ENCODE results near the gene NLRP14.

Gene NLRP14, protein sequence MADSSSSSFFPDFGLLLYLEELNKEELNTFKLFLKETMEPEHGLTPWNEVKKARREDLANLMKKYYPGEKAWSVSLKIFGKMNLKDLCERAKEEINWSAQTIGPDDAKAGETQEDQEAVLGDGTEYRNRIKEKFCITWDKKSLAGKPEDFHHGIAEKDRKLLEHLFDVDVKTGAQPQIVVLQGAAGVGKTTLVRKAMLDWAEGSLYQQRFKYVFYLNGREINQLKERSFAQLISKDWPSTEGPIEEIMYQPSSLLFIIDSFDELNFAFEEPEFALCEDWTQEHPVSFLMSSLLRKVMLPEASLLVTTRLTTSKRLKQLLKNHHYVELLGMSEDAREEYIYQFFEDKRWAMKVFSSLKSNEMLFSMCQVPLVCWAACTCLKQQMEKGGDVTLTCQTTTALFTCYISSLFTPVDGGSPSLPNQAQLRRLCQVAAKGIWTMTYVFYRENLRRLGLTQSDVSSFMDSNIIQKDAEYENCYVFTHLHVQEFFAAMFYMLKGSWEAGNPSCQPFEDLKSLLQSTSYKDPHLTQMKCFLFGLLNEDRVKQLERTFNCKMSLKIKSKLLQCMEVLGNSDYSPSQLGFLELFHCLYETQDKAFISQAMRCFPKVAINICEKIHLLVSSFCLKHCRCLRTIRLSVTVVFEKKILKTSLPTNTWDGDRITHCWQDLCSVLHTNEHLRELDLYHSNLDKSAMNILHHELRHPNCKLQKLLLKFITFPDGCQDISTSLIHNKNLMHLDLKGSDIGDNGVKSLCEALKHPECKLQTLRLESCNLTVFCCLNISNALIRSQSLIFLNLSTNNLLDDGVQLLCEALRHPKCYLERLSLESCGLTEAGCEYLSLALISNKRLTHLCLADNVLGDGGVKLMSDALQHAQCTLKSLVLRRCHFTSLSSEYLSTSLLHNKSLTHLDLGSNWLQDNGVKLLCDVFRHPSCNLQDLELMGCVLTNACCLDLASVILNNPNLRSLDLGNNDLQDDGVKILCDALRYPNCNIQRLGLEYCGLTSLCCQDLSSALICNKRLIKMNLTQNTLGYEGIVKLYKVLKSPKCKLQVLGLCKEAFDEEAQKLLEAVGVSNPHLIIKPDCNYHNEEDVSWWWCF

DNA sequence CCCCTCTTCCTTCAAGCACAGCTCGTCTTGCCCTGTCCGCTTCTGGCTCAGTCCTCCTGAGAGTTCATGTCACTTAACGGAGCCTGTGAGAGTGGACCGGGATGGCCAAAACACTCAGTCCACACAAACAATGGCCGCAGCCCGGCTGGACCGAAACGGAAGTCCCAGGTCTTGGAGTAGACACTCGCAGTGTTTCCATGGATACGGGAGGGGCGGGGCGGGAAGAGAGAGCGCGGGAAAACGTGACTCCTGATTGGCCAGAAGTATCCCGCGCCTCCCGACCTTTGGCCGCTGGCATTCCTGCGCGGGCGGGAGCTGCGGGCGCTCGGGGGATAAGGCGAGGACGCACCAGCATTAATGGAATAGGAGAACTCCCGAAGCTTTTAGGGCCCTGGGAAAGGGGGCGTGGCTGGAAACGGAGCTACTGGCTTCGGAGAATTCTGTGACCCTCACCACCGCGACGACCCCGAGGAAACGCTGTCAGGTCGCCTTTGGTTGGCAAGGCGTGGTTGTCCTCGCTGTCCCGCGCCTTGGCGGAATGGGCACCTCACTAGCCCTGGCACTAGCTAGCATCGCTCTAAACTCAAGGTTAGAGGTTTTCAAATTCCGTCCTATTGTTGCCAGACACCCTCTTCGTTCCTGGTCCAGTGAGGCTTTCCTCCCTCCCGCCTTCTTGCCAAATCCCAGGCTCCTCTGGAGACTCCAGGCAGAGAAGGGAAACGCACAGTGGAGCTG lies at the start of gene NLRP14, which contains the start of gene ZNF214:
NLRP14 (plus strand) TSS at position 297 of the 735 bp plus-strand sequence. CDS start 18,108 bp downstream, outside the sequence.
ZNF214 (minus strand) TSS at position 164 of the 735 bp plus-strand sequence. CDS start 17,511 bp downstream, outside the sequence.
- no peak for DNase-seq

DNA sequence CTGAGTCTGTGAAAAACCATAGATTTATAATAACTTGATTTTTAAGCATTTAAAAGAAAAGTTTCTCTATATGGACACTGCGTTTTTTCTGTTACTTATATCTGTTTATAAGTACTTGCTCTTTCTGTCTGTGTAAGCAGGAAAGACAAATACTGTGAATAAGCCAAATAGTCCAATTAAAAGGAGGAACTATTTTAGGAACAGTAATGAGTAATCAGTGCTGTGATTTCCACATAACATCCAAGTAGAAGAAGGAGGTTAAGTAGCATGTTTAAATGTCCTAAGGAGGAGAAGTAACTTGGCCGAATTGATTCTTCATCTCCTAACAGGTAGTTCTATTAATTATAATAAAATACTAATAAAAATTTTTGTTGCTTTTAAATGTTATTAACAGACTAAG lies 40.9 kb upstream of the NLRP14 start:
- no peak for DNase-seq

DNA sequence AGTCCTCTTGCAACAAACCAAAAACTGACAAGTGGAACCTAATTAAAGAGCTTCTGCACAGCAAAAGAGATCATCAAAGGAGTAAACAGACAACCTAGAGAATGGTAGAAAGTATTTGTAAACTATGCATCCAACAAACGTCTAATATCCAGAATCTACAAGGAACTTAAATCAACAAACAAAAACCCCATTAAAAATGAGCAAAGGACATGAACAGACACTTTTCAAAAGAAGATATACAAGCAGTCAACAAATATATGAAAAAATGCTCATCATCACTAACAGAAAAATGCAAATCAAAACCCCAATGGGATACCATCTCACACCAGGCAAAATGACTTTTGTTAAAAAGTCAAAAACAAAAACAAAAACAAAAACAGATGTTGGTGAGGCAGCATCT lies 33.8 kb upstream of the NLRP14 start:
- DNase-seq = no peak

DNA sequence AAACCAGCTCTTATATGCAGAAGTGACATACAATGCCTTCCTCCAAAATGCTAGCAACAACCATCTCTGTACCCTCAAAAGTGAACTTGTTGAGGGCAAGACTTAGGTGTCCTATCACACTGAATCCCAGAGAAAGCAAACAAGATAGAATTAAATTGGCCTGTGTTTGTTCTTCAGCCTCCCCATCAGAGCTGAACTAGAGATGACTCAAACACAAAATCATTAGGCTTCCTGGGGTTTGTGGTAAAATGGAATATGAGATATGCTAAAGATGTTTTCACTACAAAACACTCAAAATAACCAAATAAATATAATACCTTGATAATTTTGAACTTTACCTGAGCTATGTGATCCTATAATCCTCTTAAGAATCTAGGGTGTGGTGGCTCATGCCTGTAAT lies 31.8 kb upstream of the NLRP14 start:
- no peak for DNase-seq

DNA sequence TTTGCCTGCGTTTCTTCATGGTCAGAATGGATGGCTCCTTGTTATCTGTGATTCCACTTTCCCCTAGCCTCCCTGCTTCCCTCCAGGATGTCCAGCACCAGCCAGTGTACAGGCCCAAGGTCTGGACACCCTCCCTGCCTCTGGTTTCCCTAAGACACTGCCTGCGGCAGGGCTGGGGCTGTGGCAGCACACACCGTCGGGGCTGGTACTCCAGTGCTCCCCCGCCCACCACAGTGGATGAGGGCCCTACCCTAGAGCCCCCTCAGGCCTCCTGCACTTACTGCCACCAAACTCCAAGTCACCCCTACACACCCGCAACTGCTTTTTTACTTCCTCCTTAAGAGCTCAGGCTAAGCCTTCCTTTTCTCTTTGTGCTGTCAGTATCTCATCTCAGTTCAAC lies 29.1 kb upstream of the NLRP14 start:
- no peak for DNase-seq

DNA sequence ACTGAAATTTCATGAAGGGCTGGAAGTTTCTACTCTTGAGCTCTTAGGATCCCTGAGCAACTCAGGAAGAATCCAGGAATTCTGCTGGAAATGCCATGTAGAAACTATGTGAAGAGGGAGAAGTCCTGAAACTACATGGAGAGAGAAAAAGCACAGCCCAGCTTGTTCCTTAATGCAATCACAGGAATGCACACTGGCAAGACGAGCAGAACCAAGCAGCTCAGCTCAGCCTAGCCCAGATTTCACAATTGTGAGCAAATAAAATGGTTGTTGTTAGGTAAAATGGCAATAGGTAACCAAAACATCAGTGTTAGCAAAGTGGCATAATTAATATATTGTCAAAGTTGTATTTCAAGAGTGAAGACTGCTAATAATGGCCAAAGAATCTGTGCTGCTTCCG lies 28.3 kb upstream of the NLRP14 start:
- no peak for DNase-seq

DNA sequence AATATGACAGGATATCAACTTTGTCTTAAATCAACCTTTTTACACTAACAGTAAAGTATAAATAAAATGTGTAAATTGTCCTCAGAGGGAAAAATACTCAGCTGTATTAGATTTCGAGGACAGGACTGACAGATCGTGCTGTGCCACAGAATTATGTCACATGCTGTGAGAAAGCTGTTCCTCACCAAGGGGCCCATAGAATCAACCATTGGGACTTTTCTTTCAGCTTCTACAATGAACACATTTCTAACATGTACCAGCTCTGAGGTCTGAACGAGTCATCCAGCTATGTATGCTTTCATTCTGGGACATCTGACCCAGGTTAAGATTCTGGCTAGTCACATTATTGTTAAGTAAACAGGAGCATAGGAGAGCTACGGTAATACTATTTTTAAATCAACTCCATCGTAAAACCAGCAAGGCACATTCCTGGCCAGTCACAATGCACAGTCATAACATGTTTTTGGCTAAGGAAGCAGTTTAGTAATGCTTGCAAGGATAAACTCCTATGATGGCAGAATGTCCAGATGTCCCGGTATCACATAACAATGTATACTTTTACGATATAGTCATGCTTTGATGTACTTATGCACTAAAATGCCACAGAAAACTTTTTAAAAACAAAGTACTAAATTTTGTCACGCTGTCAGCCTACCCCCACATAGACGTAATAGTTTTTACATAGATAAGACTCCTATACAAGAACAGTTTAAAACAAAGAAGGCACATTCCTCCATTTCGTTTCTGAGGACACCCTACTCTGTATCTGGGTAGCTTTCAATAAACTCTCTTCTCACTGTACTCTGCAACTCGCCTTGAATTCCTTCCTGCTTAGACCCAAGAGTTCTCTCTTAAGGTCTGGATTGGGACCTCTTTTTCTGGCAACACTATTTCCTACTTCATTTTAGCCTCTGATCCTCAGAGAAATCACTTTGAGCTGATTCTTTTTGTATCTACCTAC lies 27.5 kb upstream of the NLRP14 start:
- DNase-seq = no peak

DNA sequence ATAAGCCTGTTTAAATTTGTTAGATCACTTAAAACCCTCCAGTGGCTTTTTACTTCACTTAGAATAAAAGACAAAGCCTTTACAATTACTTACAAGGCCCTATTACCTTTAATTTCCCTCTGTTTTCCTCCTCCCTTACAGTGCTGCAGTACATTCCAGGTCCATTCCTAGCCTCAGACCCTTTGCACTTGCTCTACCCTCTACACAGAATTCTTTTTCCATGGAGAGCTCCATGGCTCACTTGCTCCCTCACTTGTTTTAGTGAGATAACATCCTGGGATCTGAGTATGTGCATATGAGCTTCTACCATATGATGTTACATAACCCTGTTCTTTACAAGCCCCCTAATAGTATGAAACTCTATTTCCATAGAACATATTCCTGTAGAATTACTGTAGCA lies 24.6 kb upstream of the NLRP14 start:
- no peak for DNase-seq

DNA sequence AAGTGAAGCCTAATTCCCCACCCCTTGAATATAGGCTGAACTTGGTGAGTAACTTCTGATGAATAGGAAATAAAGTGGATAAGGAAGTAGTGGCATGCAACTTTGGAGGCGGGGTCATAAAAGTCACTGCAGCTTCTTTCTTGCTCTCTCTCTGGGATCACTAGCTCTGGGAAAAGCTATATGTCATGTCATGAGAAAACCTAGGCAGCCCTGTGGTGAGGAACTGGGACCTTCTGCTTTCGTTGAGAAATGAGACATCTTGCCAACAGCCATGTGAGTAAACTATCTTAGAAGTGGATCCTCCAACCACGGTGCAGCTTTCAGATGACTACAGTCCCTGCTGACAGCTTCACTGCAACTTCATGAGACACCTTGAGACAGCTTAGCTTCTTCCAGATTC lies 15.8 kb upstream of the NLRP14 start:
- no peak for DNase-seq

DNA sequence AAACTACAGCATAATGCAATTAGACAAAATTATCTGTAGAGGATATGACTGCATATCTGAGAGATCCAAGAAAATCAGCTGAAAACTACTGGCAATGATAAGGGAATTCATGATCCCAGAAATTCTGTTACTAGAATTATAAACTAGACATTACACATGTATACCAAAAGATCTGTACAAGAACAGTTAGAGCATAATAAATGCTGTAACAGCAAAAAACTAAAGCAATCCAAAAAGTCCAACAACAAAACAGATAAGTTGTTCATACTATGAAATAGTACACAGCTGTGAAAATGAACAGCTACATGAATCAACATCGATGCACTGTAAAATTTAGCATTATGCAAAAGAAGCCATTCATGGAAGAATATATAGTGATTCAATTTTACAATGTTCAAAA lies 6.2 kb upstream of the NLRP14 start:
- no peak for DNase-seq

DNA sequence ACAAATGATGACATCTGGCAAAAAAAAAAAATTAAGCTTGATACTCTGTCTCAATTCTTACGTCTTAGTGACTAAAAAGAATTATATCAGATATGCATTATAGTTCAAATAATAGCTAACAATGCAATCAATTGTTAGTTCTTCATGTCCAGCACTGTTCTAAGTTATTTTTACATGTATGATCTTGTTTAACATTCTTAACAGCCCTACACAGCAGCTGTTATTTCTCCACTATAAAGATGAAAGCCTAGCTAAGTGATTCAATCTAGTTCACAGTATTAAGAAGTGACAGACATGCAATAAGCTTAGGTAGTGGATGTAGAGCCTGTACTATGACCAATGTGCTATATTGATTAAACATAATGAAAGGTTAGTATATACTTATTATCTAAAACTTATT lies 4.3 kb upstream of the NLRP14 start:
- no peak for DNase-seq

DNA sequence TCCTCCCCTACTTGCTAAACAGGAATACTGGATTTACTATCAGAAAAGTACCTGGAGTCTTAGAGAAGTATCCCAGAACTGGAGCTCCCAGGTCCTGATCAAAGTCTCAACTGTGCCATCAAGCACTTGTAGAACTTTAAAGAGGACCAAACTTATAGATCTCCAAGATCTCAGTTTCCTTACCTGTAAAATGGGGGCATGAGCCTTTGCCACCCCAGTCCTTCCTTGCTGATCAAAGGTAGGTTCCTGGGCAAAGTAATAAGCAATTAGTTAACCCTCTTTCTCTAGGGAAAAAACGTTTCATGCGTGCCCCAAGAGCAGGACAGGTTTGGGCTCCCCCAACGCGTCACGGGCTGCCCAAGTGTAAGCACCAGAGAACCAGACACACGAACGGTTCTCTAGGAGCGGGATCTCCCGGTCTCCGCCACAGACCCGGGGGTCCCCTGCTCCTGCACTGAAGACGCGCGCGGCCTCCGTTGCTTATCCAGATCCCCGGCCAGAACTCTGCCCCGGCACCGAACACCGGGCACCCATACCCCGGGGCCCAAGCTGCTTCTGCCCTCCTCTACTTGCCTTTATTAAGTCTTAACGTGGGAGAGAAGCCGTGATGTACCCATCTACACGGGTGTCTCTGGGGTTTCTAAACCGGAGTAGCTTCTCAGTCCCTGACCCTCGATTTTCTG lies 638 bp upstream of the NLRP14 start:
- no peak for DNase-seq

DNA sequence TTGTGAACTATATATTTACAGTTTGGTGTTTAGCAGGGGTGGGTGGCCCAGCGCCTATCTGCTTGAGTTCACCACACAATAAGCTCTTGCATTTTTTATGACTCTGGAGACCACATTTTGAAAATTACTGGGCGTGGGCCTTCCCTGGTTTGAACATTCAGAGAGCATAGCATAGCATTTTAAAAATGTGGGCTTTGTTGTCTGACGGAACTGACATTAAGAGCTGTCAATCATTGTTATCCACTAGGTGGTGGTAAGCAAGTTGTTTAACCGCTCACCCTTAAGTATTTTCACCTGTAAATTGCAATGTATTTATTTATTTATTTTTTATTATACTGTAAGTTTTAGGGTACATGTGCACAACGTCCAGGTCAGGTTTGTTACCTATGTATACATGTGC lies 1.0 kb downstream of the NLRP14 start:
- DNase-seq = no peak

DNA sequence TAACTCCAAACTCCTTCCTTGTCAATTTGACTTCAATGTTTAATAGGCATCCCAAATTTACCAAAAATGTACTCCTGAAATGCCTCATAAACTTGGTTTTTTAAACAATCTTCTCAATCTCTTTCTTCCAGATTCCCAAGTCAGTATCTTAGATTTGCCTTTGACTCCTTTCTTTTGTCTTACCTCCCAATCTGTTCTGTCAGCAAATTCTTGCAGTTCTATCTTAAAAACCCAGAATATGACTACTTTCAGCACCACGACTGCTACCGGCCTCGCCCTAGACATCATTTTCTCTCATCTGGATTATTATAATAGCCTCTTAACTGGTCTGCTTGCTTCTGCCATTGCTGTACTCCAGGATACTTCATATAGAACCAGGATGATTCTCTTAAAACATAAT lies 7.9 kb downstream of the NLRP14 start:
- DNase-seq = no peak

DNA sequence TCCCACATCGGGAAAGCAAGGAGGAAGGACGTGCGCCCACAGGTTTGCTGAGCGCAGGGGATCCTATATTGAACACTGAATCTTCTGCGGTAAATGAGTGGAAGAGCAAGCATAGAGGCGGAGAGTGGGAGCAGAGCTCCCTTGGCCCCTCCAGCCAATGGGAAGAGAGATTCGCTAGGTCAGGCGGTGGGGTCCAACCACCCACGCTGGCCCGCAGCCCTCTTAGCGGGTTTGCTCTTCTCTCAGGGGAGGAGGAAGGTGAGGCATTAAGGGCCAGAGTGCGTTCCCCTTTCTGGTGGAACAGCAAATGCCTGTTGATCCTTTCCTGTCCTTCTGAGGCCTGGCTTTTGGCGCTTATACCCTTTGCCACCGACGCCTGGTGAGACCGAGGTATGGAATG lies 10.6 kb downstream of the NLRP14 start:
- no peak for DNase-seq

DNA sequence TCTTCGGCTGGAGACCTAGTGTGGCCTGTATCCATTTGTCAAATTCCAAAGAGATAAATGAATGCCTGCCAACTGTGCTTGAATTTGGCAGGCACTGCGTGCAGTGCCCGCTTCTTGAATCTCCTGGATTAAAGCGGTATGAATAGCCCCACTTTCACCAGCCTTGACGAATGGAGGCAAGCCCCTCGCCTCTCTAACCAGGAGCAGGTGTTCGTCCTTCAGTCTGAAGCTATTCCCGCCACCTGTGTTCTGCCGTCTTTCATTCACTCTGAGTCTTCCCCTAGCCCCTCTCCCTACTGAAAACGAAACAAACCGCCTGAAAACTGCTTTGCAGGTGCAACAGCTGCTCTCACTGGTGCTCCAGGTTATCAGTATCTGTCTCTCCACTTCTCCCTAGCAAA lies 11.2 kb downstream of the NLRP14 start:
- no peak for DNase-seq

DNA sequence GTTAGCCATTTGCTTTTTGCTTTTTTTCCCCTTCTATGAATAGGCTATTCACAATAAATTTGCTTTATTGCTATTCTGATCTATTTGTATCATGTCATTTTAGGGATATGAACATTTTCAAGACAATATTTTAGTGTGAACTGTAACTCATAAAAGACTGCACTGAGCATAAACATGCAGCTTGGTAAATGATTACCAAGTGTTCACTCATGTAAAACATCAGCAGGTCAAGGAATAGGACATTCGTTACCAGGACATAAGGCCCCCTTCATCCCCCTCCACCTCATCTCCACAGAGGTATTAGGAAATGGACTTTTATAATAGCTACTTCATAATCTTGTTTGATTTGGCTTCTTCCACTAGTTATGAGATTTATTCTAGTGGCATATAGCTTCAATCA lies 12.4 kb downstream of the NLRP14 start:
- no peak for DNase-seq

DNA sequence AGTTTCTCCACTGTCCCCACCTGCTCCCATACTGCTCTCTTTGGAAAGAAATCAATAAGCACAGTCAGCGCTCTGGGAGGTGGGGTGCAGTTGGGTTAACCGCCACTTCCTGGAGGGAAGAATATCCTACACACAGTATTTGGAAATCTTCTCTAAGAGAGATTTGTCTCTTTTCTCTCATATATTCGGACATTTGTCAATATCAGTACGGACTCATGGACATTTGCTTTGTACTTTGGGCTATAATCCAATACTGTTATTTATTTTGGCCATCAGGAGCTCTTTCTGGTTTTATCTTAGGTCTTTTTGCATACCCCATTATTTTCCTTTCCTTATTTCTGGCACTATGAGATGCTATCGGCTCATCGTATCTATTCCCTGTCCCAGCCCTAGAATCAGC lies 13.7 kb downstream of the NLRP14 start:
- no peak for DNase-seq

DNA sequence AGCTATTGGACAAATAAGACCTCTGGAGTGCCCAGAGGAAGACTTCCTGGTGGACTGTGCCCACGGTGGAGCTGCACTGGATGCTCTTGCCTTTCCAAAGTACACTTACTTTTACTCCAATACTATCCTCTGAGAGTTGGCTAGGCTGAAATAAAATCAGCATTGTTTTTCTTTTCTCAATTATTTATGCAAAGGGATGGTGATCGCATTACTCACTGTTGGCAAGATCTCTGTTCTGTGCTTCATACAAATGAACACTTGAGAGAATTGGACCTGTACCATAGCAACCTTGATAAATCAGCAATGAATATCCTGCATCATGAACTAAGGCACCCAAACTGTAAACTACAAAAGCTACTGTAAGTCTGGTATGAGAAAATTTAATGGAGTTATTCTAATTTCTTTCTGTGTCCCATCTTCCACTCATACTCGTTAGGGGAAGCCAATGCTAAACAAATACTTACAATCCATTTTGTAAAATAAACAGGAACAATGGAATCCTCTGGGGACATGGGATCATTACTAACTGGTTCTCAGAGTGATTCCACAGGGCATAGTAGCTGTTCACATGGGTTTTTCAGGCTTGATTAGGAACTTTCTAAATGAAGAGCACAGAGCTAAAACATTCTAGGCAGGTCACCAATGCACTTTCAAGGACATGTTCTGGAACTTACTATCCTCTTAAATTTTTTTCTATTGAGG lies 26.3 kb downstream of the NLRP14 start:
- no peak for DNase-seq

DNA sequence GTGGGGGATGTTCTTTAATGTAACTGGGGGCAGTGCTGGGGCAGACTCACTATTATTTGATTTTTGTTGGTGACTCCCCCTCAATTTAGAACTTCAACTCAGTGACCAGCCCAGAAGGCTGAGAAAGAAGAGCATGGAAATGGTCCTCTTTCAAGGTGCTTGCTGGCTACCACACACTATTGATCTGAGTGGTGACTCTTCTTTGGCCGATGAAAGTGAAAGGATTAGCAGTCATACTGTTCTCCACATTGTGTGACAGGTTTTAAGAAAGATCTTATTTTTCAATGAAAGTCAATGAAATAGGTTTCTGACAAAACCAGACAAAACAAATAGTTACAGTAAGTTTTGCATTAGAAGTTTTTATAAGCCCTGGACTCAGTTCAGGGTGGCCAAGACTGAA lies 29.9 kb downstream of the NLRP14 start:
- DNase-seq = no peak
